GM10847 (cell line): ENCODE results near the gene RHOT1.

Experiments
- POLR2A ChIP-seq: IDR thresholded peaks from 2 replicates; pipeline ENCODE4 v1.6.1; 2011; ENCODE audit not compliant: insufficient read length; ENCODE audit errors: extremely low read depth

Gene RHOT1

GRCh38 chr17:32158870-32159585, 16.7 kb downstream of the RHOT1 start:
- no peak for TF ChIP-seq POLR2A

- no peak for TF ChIP-seq POLR2A
Measured at GRCh38 chr17:32159586-32160438, 17.5 kb downstream of the RHOT1 start.

GRCh38 chr17:32160526-32160925, 18.2 kb downstream of the RHOT1 start:
- no peak for TF ChIP-seq POLR2A

- TF ChIP-seq POLR2A: no peak
Measured at GRCh38 chr17:32161029-32161428, 18.7 kb downstream of the RHOT1 start.

GRCh38 chr17:32161506-32162365, 19.4 kb downstream of the RHOT1 start:
- TF ChIP-seq POLR2A: no peak

GRCh38 chr17:32174889-32175288, 32.6 kb downstream of the RHOT1 start:
- no peak for TF ChIP-seq POLR2A

- no peak for TF ChIP-seq POLR2A
Measured at GRCh38 chr17:32185875-32186274, 43.6 kb downstream of the RHOT1 start.

- no peak for TF ChIP-seq POLR2A
Measured at GRCh38 chr17:32187271-32187670, 45.0 kb downstream of the RHOT1 start.

- TF ChIP-seq POLR2A: no peak
Measured at GRCh38 chr17:32189343-32189742, 47.0 kb downstream of the RHOT1 start.

- no peak for TF ChIP-seq POLR2A
Measured at GRCh38 chr17:32191306-32191705, 49.0 kb downstream of the RHOT1 start.

- TF ChIP-seq POLR2A: no peak
Measured at GRCh38 chr17:32192379-32192778, 50.1 kb downstream of the RHOT1 start.

GRCh38 chr17:32197987-32198386, 55.7 kb downstream of the RHOT1 start:
- TF ChIP-seq POLR2A: no peak

GRCh38 chr17:32206861-32207260, 64.6 kb downstream of the RHOT1 start:
- TF ChIP-seq POLR2A: no peak

GRCh38 chr17:32208436-32208835, 66.1 kb downstream of the RHOT1 start:
- TF ChIP-seq POLR2A: no peak

GRCh38 chr17:32209608-32210007, 67.3 kb downstream of the RHOT1 start:
- no peak for TF ChIP-seq POLR2A

GRCh38 chr17:32211671-32212070, 69.4 kb downstream of the RHOT1 start:
- TF ChIP-seq POLR2A: no peak

GRCh38 chr17:32215696-32216095, 73.4 kb downstream of the RHOT1 start:
- no peak for TF ChIP-seq POLR2A
